Measurements from ENCODE around the gene ALG14. TPM values are rescaled to one million over a fixed set of nuclear protein-coding genes. Genes with fewer than 3 reads are reported as not detected.

Gene ALG14
- total RNA-seq, 2 experiments from 2014 or later, result 1.8 to 2.1 TPM

DNA sequence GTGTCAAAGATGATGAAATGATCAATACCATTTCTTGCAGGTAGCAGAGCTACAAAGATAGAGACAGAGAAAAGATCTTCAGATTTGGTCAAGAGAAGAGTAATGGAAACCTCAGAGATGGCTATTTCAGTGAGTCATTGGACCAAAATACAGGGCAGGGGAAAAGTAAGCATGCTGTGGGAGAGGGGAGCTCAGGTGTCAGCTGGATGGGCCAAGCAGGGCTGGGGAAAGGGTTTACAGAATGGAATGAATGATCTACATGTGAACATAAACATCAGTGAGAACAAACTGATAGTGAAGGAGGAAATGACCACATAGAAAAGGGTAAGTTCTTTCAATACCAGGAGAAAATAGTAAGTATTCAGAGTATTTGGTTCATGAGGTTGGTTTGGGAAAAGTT is 84.4 kb downstream of the ALG14 start:
- no peak for ATAC-seq (ENCODE audit: low read depth)
- Mint-ChIP-seq H3K9me3 (no peaks in the 10 kb centered on the region), H3K27me3 (no peaks in the 10 kb centered on the region), H3K27ac (no peak overlapping the region), H3K4me1 (peaks cover 8% of the 10 kb centered on the region), H3K36me3 (no peaks in the 10 kb centered on the region), H3K4me3 (no peak overlapping the region)
- DNase-seq, result no peak
- POLR2A ChIA-PET, result no interaction called here

DNA sequence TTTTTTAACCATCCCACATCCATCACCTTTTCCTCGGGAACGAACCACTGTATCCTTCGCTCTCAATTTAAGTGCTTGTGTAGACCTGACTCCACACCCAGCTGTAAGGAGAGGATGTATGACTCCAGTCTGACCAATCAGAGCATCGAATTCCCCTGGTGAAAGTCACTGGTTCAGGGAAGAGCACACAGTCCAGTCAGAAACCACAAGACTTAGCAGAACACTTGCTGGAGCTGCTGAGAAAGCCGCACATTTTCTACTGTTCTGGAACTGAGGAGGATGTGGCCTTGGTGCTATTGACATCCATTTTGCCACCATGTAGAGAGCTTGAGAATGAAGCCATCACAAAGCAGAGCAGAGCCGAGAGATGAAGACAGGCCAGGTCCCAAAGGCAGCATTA is 86.0 kb downstream of the ALG14 start:
- no peak for ATAC-seq (ENCODE audit: low read depth)
- no peak overlapping the region for H3K27ac Mint-ChIP-seq

DNA sequence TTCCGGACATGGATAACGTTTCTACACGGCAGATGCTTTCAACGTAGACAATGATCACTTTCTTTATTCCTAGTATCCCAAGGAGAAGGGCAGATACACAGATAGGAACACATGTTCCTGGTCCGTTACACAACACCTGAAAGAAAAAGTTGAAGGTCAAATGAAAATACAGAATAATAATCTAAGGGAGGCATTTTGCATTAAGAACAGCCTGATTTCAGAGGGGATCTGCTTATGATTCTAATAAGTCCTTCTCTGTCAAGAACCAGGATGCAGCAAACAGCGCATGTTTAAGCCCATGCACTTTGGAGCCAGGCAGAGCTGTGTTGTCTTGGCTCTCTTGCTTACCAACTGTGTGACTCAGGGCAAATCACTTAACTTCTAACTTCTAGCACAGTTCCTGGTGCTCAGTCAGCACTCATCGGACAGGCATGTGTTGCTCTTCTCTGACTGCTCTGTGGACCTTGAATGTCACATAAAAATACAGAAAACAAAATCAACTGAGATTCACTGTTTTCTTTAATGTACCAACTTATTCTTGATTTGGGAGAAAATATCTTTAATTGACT is 89.5 kb downstream of the ALG14 start:
- POLR2A ChIA-PET, result no interaction called here
- Mint-ChIP-seq H3K27me3 (no peaks in the 10 kb centered on the region), H3K27ac (no peak overlapping the region), H3K4me3 (no peak overlapping the region), H3K4me1 (peaks cover 8% of the 10 kb centered on the region), H3K9me3 (no peaks in the 10 kb centered on the region), H3K36me3 (no peaks in the 10 kb centered on the region)
- ATAC-seq (ENCODE audit: low read depth), result no peak
- DNase-seq, result no peak

More for the DNA sequence above, 86.0 kb downstream of the ALG14 start:
- no peak overlapping the region for H3K4me3 Mint-ChIP-seq
- H3K4me1 Mint-ChIP-seq, result peaks cover 8% of the 10 kb centered on the region
- no peaks in the 10 kb centered on the region for H3K27me3 Mint-ChIP-seq
- H3K36me3 Mint-ChIP-seq, result no peaks in the 10 kb centered on the region
- POLR2A ChIA-PET, result no interaction called here
- H3K9me3 Mint-ChIP-seq, result no peaks in the 10 kb centered on the region
- no peak for DNase-seq

DNA sequence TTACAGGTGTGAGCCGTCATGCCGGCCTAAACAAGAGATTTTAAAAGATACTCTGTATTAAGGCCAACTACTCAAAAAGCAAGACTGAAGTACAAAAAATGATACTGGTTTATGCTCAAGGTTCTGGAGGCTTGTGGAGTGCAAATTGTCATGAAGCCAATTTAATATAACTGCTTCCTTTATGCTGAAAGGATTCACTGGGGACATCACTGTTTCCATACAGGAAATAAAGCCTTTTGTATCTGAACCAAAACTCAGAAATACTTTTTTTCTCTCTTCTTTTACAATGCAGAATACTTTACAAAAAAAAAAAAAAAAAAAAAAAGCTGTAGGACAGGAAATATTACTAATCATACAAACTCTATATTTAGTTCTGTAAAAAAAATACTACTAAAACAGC is 90.4 kb downstream of the ALG14 start:
- no peaks in the 10 kb centered on the region for H3K27me3 Mint-ChIP-seq
- POLR2A ChIA-PET, result no interaction called here
- no peak for DNase-seq
- H3K4me1 Mint-ChIP-seq, result peaks cover 4% of the 10 kb centered on the region
- no peaks in the 10 kb centered on the region for H3K36me3 Mint-ChIP-seq
- H3K4me3 Mint-ChIP-seq, result no peak overlapping the region
- no peak overlapping the region for H3K27ac Mint-ChIP-seq
- no peak for ATAC-seq (ENCODE audit: low read depth)
- H3K9me3 Mint-ChIP-seq, result no peaks in the 10 kb centered on the region

DNA sequence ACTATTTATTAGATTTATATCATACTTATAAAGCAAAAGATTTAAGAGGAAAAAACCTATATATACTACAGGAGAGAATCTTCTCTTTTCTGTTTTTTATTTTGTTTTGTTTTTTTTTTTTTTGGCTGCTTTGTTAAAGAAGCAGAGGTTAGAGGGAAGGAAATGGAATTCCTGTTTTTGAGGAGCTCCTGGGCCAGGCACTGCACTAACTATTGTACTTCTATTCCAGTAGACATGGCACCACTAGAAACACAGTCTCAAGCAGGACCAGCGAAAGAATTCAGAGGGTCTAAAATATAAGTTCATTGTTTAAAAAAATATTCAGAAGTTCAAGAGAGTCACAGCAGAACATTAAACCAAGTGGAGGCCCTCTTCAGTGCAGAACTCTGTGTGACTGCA is 91.2 kb downstream of the ALG14 start:
- no peaks in the 10 kb centered on the region for H3K9me3 Mint-ChIP-seq
- no peak overlapping the region for H3K4me3 Mint-ChIP-seq
- POLR2A ChIA-PET, result no interaction called here
- ATAC-seq (ENCODE audit: low read depth) (no peak), DNase-seq (no peak)
- peaks cover 4% of the 10 kb centered on the region for H3K4me1 Mint-ChIP-seq
- H3K27me3 Mint-ChIP-seq, result no peaks in the 10 kb centered on the region
- H3K27ac Mint-ChIP-seq, result no peak overlapping the region
- H3K36me3 Mint-ChIP-seq, result no peaks in the 10 kb centered on the region

DNA sequence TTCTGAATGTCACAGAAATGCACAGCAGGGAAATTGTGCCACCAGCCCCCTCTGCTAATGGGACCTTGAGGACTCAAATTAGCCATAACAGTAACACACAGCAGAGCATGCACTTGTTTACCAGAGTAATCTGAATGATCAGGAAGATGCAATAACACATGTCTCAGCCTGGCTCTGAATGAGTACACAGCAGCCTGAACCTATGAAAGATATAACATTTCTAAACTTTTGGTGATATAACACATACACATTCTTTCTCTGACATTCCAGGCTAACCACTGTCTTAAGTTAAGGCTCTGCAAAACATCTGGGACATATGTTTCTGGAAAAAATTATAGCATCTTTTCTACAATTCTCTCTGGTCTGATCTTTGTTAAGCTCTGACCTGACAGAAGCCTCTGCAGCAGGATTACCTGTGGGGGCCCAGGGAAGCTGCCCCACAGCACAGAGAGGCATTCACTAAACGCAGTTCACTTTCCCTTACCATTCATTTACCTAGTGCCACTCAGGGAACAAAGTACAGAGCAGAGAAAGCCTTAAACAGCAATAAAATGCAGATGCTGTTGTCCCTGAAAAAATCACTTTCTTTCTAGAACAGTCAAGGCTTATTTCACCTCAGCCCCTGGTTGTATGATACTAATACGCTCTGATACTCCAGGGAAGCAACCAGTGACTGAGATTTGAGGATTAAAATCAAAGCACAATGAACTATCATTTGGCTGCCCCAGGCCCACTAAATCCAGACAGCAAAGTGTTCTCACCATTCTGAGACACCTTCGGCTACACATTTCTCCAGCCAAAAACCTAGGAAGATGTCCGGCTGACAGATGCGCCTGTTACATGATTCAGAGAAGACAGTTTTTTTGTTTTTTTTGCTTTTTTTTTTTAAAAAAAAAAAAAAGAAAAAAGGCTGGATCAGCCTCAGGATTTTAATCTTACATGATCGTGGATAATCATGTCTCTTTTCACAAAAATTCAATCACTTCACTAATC is 91.9 kb downstream of the ALG14 start:
- POLR2A ChIA-PET, result no interaction called here
- H3K27ac Mint-ChIP-seq, result no peak overlapping the region
- ATAC-seq (ENCODE audit: low read depth), result no peak
- no peak overlapping the region for H3K4me3 Mint-ChIP-seq
- no peak for DNase-seq
- H3K4me1 Mint-ChIP-seq, result peaks cover 4% of the 10 kb centered on the region
- no peaks in the 10 kb centered on the region for H3K9me3 Mint-ChIP-seq
- H3K36me3 Mint-ChIP-seq, result no peaks in the 10 kb centered on the region
- no peaks in the 10 kb centered on the region for H3K27me3 Mint-ChIP-seq

DNA sequence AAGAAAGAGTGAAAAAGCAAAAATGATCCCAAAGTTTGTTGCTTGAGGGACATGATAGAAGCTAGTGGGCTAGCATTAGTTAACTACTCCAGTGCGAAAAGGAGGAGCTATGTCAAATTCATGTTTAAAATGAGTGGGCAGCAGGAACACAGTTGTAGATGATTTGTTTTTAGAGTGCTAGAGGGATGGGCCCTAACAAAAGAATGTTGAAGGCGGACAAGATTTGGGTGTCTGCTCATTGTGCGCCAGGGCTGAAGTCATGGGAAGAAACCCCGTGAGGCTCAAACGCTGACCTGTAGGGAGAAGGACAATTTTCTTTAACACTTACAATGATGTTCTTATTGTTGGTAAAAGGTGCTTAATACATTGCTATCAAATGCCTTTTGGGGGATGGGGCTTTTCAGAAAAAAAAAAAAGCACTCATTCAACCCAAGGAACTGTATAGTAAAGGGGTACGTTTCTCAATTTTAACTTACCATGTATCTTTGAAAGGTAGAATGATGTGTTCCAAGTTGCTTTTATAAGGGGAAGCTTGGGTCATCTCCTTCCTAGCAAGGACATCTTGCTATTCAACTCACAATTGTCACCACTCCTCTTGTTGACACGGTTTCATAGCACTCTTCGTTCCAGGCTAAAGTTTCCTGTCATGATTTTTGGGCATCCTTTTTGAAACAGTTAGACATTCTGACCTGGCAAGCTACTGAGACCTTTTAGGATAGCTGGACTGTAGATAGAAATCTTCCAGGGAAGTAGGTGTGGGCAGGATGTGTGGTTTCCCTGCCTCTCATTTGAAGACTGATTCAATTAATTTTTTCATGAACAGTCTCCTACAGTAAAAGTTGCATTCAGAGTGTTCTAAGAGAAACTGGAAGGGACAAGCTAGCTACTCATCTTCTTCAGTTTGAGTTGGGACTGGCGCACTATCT is 92.8 kb downstream of the ALG14 start:
- DNase-seq (no peak), ATAC-seq (ENCODE audit: low read depth) (no peak)
- Mint-ChIP-seq H3K27me3 (no peaks in the 10 kb centered on the region), H3K4me1 (peaks cover 4% of the 10 kb centered on the region), H3K9me3 (no peaks in the 10 kb centered on the region), H3K4me3 (no peak overlapping the region), H3K27ac (no peak overlapping the region), H3K36me3 (no peaks in the 10 kb centered on the region)
- POLR2A ChIA-PET, result no interaction called here

DNA sequence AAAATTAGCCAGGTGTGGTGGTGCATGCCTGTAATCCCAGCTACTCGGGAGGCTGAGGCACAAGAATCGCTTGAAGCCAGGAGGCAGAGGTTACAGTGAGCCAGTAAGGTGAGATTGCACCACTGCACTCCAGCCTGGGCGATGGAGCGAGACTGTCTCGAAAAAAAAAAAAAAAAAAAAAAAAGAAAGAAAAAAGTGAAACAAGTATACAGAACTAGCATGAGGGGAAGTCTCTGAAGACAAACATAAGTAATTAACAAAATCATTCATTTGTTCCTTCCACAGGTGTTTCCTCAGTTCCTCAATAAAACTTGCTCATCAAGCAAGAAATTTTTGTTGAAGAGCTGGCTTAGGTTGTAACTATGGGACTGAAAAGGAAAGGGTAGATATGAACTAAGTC is 93.6 kb downstream of the ALG14 start:
- no peak for DNase-seq
- no peaks in the 10 kb centered on the region for H3K36me3 Mint-ChIP-seq
- H3K27ac Mint-ChIP-seq, result no peak overlapping the region
- no peak for ATAC-seq (ENCODE audit: low read depth)
- H3K4me1 Mint-ChIP-seq, result peaks cover 4% of the 10 kb centered on the region
- POLR2A ChIA-PET, result no interaction called here
- H3K27me3 Mint-ChIP-seq, result no peaks in the 10 kb centered on the region
- no peaks in the 10 kb centered on the region for H3K9me3 Mint-ChIP-seq
- no peak overlapping the region for H3K4me3 Mint-ChIP-seq

DNA sequence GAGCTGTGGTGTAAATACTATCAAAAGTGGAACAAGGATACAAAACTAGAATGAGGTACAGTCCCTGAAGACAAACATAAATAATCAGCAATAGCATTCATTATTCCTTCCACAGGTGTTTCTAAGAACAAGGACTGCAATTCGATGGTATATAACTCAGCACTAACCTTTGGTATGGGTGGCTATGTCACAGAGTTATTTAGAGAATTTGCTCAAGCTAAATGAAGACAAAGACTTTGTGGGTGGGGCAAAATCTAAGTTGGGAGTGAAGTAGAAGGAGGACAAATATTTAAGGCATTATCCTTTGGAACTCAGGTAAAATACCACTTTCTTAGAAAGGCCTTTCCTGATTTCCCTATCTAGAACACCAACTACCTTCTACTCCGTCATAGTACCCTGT is 94.3 kb downstream of the ALG14 start:
- H3K36me3 Mint-ChIP-seq, result no peaks in the 10 kb centered on the region
- no peak for ATAC-seq (ENCODE audit: low read depth)
- H3K4me3 Mint-ChIP-seq, result no peak overlapping the region
- H3K4me1 Mint-ChIP-seq, result peaks cover 4% of the 10 kb centered on the region
- H3K9me3 Mint-ChIP-seq, result no peaks in the 10 kb centered on the region
- no peaks in the 10 kb centered on the region for H3K27me3 Mint-ChIP-seq
- no peak for DNase-seq
- POLR2A ChIA-PET, result no interaction called here
- no peak overlapping the region for H3K27ac Mint-ChIP-seq

DNA sequence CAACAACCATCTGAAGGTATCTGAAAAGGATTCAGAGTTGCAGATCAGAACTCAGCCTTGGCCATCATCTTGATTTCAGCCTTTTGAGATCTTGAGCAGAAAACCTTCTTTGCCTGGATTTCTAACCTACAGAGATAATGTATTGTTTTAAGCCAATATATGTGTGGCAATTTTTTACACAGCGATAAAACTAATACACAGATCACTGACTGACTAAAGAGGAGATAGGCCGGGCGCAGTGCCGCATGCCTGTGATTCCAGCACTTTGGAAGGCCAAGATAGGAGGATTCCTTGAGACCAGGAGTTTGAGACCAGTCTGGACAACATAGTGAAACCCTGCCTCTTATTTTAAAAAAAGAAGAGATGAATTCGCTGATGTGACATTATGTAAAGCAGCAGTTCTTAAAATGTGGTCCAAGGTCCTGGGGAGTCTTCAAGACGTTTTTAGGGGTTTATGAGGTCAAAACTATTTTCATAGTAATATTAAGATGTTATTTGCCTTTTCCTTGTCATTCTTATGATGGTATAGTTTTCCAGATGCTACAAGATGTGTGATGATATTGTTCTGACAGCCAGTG is 95.7 kb downstream of the ALG14 start:
- ATAC-seq (ENCODE audit: low read depth) (no peak), DNase-seq (no peak)
- no peaks in the 10 kb centered on the region for H3K36me3 Mint-ChIP-seq
- no peaks in the 10 kb centered on the region for H3K27me3 Mint-ChIP-seq
- no peak overlapping the region for H3K27ac Mint-ChIP-seq
- H3K4me1 Mint-ChIP-seq, result peaks cover 4% of the 10 kb centered on the region
- no peaks in the 10 kb centered on the region for H3K9me3 Mint-ChIP-seq
- H3K4me3 Mint-ChIP-seq, result no peak overlapping the region
- POLR2A ChIA-PET, result no interaction called here

DNA sequence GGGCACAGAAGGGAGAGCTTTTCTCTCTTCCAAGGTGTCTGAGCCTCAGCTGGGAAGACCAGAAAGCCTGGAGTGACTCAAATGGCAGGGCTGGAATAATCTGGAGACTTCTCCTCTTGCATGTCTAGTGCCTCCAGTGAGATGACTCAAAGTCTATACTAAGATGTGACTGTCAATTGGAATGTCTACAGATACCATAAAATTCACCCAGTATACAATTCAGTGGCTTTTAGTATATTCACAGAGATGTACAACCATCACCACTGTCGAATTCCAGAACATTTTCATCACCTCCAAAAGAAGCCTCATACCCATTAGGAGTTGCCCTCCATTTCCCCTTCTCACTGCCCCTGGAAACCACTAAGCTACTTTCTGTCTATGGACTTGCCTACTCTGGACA is 97.9 kb downstream of the ALG14 start:
- POLR2A ChIA-PET, result no interaction called here
- H3K9me3 Mint-ChIP-seq, result no peaks in the 10 kb centered on the region
- H3K27ac Mint-ChIP-seq, result no peak overlapping the region
- H3K27me3 Mint-ChIP-seq, result no peaks in the 10 kb centered on the region
- ATAC-seq (ENCODE audit: low read depth) (no peak), DNase-seq (no peak)
- no peaks in the 10 kb centered on the region for H3K36me3 Mint-ChIP-seq
- no peaks in the 10 kb centered on the region for H3K4me1 Mint-ChIP-seq
- no peak overlapping the region for H3K4me3 Mint-ChIP-seq

DNA sequence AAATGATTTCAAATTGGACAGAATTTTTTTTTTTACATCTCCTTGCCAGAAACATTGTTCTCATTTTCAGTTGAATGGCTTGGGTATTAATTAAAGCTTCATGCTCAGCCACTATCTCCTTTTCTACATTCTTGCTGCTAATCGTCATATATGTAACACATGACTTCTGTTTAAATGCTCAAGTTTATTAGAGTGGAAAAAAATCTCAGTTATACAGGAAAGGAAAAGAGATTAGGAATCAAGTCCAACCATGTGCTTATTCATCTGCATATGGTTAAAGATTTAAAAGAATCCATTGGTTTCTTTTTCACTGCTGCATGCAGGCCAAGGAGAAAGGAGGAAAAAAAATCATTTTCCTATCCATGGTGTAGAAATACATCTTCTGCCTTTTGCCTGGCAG is 98.5 kb downstream of the ALG14 start:
- Mint-ChIP-seq H3K36me3 (no peaks in the 10 kb centered on the region), H3K27me3 (no peaks in the 10 kb centered on the region), H3K4me1 (no peaks in the 10 kb centered on the region), H3K4me3 (no peak overlapping the region), H3K27ac (no peak overlapping the region), H3K9me3 (no peaks in the 10 kb centered on the region)
- no peak for DNase-seq
- no peak for ATAC-seq (ENCODE audit: low read depth)
- POLR2A ChIA-PET, result no interaction called here

DNA sequence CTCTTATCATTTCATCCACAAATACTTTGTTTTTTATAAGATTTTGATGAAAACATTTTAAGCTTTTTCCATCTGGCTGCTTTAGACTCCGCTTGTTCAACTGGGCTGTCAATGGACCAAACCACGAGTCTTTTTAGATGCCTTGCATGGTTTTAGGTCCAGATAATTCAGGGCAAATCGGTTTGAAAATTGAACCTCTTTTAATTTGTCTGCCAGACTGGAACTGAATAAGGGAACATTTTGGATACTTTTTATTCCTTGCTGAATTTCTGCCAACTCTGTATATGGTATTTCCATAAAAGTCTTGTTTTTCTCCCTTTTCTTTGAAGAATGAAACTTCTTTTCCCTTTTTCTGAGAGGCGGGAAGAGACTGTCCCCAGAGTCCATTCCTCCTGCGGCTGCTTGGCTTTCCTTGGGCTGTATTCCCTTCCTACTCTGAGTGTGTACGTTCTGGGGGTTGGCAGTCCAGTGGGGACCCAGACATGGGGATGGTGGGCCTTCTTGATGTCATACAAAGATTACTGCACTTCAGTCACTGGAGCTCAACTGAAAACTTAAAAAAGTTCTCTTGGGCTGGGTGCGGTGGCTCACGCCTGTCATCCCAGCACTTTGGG is 99.3 kb downstream of the ALG14 start:
- Mint-ChIP-seq H3K36me3 (no peaks in the 10 kb centered on the region), H3K27ac (no peak overlapping the region), H3K4me3 (no peak overlapping the region), H3K27me3 (no peaks in the 10 kb centered on the region), H3K9me3 (no peaks in the 10 kb centered on the region), H3K4me1 (no peaks in the 10 kb centered on the region)
- POLR2A ChIA-PET, result no interaction called here
- no peak for DNase-seq
- no peak for ATAC-seq (ENCODE audit: low read depth)
